ENCODE results near the gene ADGRB3. TPM values are rescaled to one million over a fixed set of nuclear protein-coding genes. Genes with fewer than 3 reads are reported as not detected.

Gene ADGRB3
- total RNA-seq, 1 donor from 2014 or later = 2.4 TPM

GRCh38 chr6:69238067-69238466, 603.0 kb downstream of the ADGRB3 start:
- H3K4me1 Mint-ChIP-seq (ENCODE audit: unreplicated experiment) = peaks cover 2% of the 10 kb centered on the region
- no peak for DNase-seq (ENCODE audit: low spot score)
- H3K9me3 Mint-ChIP-seq (ENCODE audit: unreplicated experiment) = no peaks in the 10 kb centered on the region
- TF ChIP-seq CTCF (IDR thresholded peaks at IDR 0.05; ENCODE audit: unreplicated experiment) = no peak
- no peaks in the 10 kb centered on the region for H3K36me3 Mint-ChIP-seq (ENCODE audit: low read depth, unreplicated experiment)
- H3K27ac Mint-ChIP-seq (ENCODE audit: unreplicated experiment) = no peak overlapping the region
- no peaks in the 10 kb centered on the region for H3K27me3 Mint-ChIP-seq (ENCODE audit: unreplicated experiment)
- H3K4me3 Mint-ChIP-seq (ENCODE audit: unreplicated experiment) = no peak overlapping the region

- Mint-ChIP-seq H3K36me3 (ENCODE audit: low read depth, unreplicated experiment) (no peaks in the 10 kb centered on the region), H3K9me3 (ENCODE audit: unreplicated experiment) (no peaks in the 10 kb centered on the region), H3K27me3 (ENCODE audit: unreplicated experiment) (no peaks in the 10 kb centered on the region), H3K4me1 (ENCODE audit: unreplicated experiment) (no peaks in the 10 kb centered on the region), H3K27ac (ENCODE audit: unreplicated experiment) (no peak overlapping the region), H3K4me3 (ENCODE audit: unreplicated experiment) (no peak overlapping the region)
- TF ChIP-seq CTCF (IDR thresholded peaks at IDR 0.05; ENCODE audit: unreplicated experiment) = no peak
- no peak for DNase-seq (ENCODE audit: low spot score)
These were observed 611.9 kb downstream of the ADGRB3 start for GRCh38 chr6:69246983-69247382.

- Mint-ChIP-seq H3K36me3 (ENCODE audit: low read depth, unreplicated experiment) (no peaks in the 10 kb centered on the region), H3K27me3 (ENCODE audit: unreplicated experiment) (no peaks in the 10 kb centered on the region), H3K27ac (ENCODE audit: unreplicated experiment) (no peak overlapping the region), H3K4me1 (ENCODE audit: unreplicated experiment) (no peaks in the 10 kb centered on the region), H3K9me3 (ENCODE audit: unreplicated experiment) (no peaks in the 10 kb centered on the region), H3K4me3 (ENCODE audit: unreplicated experiment) (no peak overlapping the region)
- DNase-seq (ENCODE audit: low spot score) = no peak
- no peak for TF ChIP-seq CTCF (IDR thresholded peaks at IDR 0.05; ENCODE audit: unreplicated experiment)
These were observed 625.9 kb downstream of the ADGRB3 start for GRCh38 chr6:69261010-69261409.

- no peaks in the 10 kb centered on the region for H3K4me1 Mint-ChIP-seq (ENCODE audit: unreplicated experiment)
- no peak overlapping the region for H3K4me3 Mint-ChIP-seq (ENCODE audit: unreplicated experiment)
- H3K27me3 Mint-ChIP-seq (ENCODE audit: unreplicated experiment) = no peaks in the 10 kb centered on the region
- DNase-seq (ENCODE audit: low spot score) = no peak
- no peak for TF ChIP-seq CTCF (IDR thresholded peaks at IDR 0.05; ENCODE audit: unreplicated experiment)
- no peaks in the 10 kb centered on the region for H3K36me3 Mint-ChIP-seq (ENCODE audit: low read depth, unreplicated experiment)
- H3K9me3 Mint-ChIP-seq (ENCODE audit: unreplicated experiment) = no peaks in the 10 kb centered on the region
- no peak overlapping the region for H3K27ac Mint-ChIP-seq (ENCODE audit: unreplicated experiment)
These were observed 628.2 kb downstream of the ADGRB3 start for GRCh38 chr6:69263297-69263696.

- Mint-ChIP-seq H3K27ac (ENCODE audit: unreplicated experiment) (no peak overlapping the region), H3K27me3 (ENCODE audit: unreplicated experiment) (no peaks in the 10 kb centered on the region), H3K4me3 (ENCODE audit: unreplicated experiment) (no peak overlapping the region), H3K9me3 (ENCODE audit: unreplicated experiment) (no peaks in the 10 kb centered on the region), H3K36me3 (ENCODE audit: low read depth, unreplicated experiment) (no peaks in the 10 kb centered on the region), H3K4me1 (ENCODE audit: unreplicated experiment) (no peaks in the 10 kb centered on the region)
- no peak for DNase-seq (ENCODE audit: low spot score)
- no peak for TF ChIP-seq CTCF (IDR thresholded peaks at IDR 0.05; ENCODE audit: unreplicated experiment)
These were observed 630.0 kb downstream of the ADGRB3 start for GRCh38 chr6:69265090-69265489.
